GM12878 (cell line): Measurements from ENCODE around the gene PPIG. TPM values are rescaled to one million over a fixed set of nuclear protein-coding genes. Genes with fewer than 3 reads are reported as not detected.

Experiments
- ATAC-seq: fragments of 200-7000 bp; cut with Tn5 transposase; 3 replicates; pipeline ENCODE4 v1.9.1; 2020; ENCODE audit warnings: mild to moderate bottlenecking, moderate library complexity
- BruUV-seq: library from RNA; stranded (reverse); fragments of 400-500 nt; replicated peaks from 2 replicates; lab custom pipeline; 2021; lab: Mats Ljungman, UMichigan
- CTCF ChIA-PET: fragments of 300-600 bp; sonication (Branson Sonifier 250); formaldehyde crosslinking; extraction: SDS; loops from one replicate; lab custom pipeline; 2021; ENCODE audit warnings: inconsistent platforms; lab: Yijun Ruan, JAX
- POLR2A ChIA-PET: fragments of 350-600 bp; formaldehyde crosslinking; extraction: SDS; loops from one replicate; lab custom pipeline; 2021; ENCODE audit warnings: inconsistent platforms; lab: Charles Lee
- RAD21 ChIA-PET: fragments of 300-600 bp; sonication (Branson Sonifier 250); formaldehyde crosslinking; loops from one replicate; lab custom pipeline; 2023; ENCODE audit warnings: antibody characterized with exemption; ENCODE audit not compliant: unreplicated experiment; lab: Charles Lee
- SMC1A ChIA-PET: fragments of 300-600 bp; sonication (Branson Sonifier 250); formaldehyde crosslinking; loops from one replicate; lab custom pipeline; 2023; ENCODE audit not compliant: unreplicated experiment, uncharacterized antibody; lab: Charles Lee
- DNase-seq: peaks from one replicate; pipeline ENCODE4 v3.0.0-alpha.2; 2011; ENCODE audit warnings: low read depth, low spot score
- FAIRE-seq: peaks from 3 replicates; lab custom pipeline; 2011; peaks lifted over from hg19 to GRCh38; lab: Jason Lieb, UNC
- H2AFZ ChIP-seq: 2 replicates; pipeline ENCODE4 v1.6.0; 2011; ENCODE audit warnings: low read depth, low read length, control low read depth; ENCODE audit not compliant: control insufficient read depth
- H3K27ac ChIP-seq: 2 replicates; pipeline ENCODE4 v1.5.1; 2011; ENCODE audit warnings: control low read depth; ENCODE audit not compliant: control insufficient read depth, insufficient read depth
- H3K27me3 ChIP-seq, 2 experiments: replicated peaks in 1 of 2; 2 replicates each; pipeline versions ENCODE4 v1.6.0 to v1.6.1; 2011; ENCODE audit warnings: low read length in 1 of 2; ENCODE audit not compliant: control insufficient read depth in 2 of 2, insufficient read depth in 2 of 2
- H3K36me3 ChIP-seq, 2 experiments: 2 replicates each; pipeline ENCODE4 v1.5.1; 2011; ENCODE audit warnings: low read length in 1 of 2; ENCODE audit not compliant: control insufficient read depth in 2 of 2, insufficient read depth in 2 of 2
- H3K4me1 ChIP-seq: 2 replicates; pipeline ENCODE4 v1.6.1; 2011; ENCODE audit warnings: mild to moderate bottlenecking, low read length, moderate library complexity, mixed read lengths; ENCODE audit not compliant: control insufficient read depth, insufficient read depth
- H3K4me2 ChIP-seq: 2 replicates; pipeline ENCODE4 v1.6.0; 2011; ENCODE audit warnings: control low read depth; ENCODE audit not compliant: control insufficient read depth, insufficient read depth
- H3K4me3 ChIP-seq: fragments of 200-600 bp; sonication (generic); 2 replicates; pipeline ENCODE4 v1.5.1; 2016
- H3K79me2 ChIP-seq: 2 replicates; pipeline ENCODE4 v1.6.0; 2011; ENCODE audit warnings: low read length; ENCODE audit not compliant: control insufficient read depth, insufficient read depth
- H3K9ac ChIP-seq: 2 replicates; pipeline ENCODE4 v1.8.0; 2011; ENCODE audit warnings: low read length, control low read depth, mixed read lengths; ENCODE audit not compliant: control insufficient read depth, insufficient read depth
- H3K9me3 ChIP-seq: replicated peaks from 3 replicates; pipeline ENCODE4 v1.5.1; 2011; ENCODE audit warnings: mild to moderate bottlenecking, low read length; ENCODE audit not compliant: control insufficient read depth, insufficient read depth
- H4K20me1 ChIP-seq: 2 replicates; pipeline ENCODE4 v1.6.0; 2011; ENCODE audit not compliant: control insufficient read depth, insufficient read depth
- BACH1 ChIP-seq: fragments of 450-650 bp; IDR thresholded peaks from 2 replicates; pipeline ENCODE4 v1.6.1; 2017; ENCODE audit warnings: mild to moderate bottlenecking, borderline replicate concordance
- BCLAF1 ChIP-seq: fragments of 450-650 bp; IDR thresholded peaks from 2 replicates; pipeline ENCODE4 v1.6.1; 2017; ENCODE audit warnings: antibody characterized with exemption, mild to moderate bottlenecking, moderate library complexity
- BRCA1 ChIP-seq: IDR thresholded peaks from 2 replicates; pipeline ENCODE4 v1.6.1; 2011; ENCODE audit warnings: low read depth, low read length, improper control_type of control experiment
- CBX5 ChIP-seq: sonication (generic); IDR thresholded peaks from 2 replicates; pipeline ENCODE4 v1.6.1; 2016; ENCODE audit warnings: low read depth, moderate library complexity, mild to moderate bottlenecking, inconsistent platforms
- ETV6 ChIP-seq, 2 experiments: fragments of 450-650 bp in 1 of 2; IDR thresholded peaks in 1 of 2; conservative IDR thresholded peaks in 1 of 2; 2 replicates each; pipeline ENCODE4 v1.6.1; 2014; ENCODE audit warnings: antibody characterized with exemption in 1 of 2, borderline replicate concordance in 1 of 2, low read depth in 1 of 2, mild to moderate bottlenecking in 1 of 2, moderate library complexity in 1 of 2
- MYC ChIP-seq: IDR thresholded peaks from 2 replicates; pipeline ENCODE4 v1.6.1; 2011; ENCODE audit warnings: mild to moderate bottlenecking, low read length, moderate library complexity, inconsistent platforms; ENCODE audit not compliant: insufficient read depth, insufficient replicate concordance, insufficient read length, severe bottlenecking
- USF2 ChIP-seq: IDR thresholded peaks from 2 replicates; pipeline ENCODE4 v1.6.1; 2011; ENCODE audit warnings: low read depth, low read length, improper control_type of control experiment, borderline replicate concordance
- YY1 ChIP-seq: IDR thresholded peaks from 2 replicates; pipeline ENCODE4 v1.6.1; 2011; ENCODE audit warnings: low read depth, mild to moderate bottlenecking, low read length
- WGBS: methylation state at CpG from one replicate; pipeline ENCODE4 v1.1.6; 2016; ENCODE audit warnings: low lambda C conversion rate; ENCODE audit not compliant: insufficient replicate concordance, insufficient coverage; ENCODE audit errors: missing lambda C conversion rate; 5-methylcytosine and 5-hydroxymethylcytosine counted together
- in situ Hi-C: fragments of 300-500 bp; cut with MboI; formaldehyde crosslinking; loops from 9 replicates; pipeline ENCODE4 v1.14.3; 2018; ENCODE audit warnings: mixed read lengths
- intact Hi-C: fragments of 100-400 bp; cut with micrococcal nuclease; formaldehyde crosslinking; loops from one replicate; pipeline ENCODE4 v1.14.2; 2022; ENCODE audit not compliant: unreplicated experiment
- polyA plus RNA-seq, 11 experiments: library from polyadenylated mRNA; depleted of rRNA in 4 of 11; unstranded in 6 of 11; stranded (reverse) in 5 of 11; fragments of >200 nt; fragmentation: Nextera tagmentation in 4 of 11; fragmentation: Illumina TruSeq in 1 of 11; extraction: Ambion mirVana in 4 of 11; extraction: Trizol in 1 of 11; gene quantifications; 1 replicate in 1 of 11; 2 replicates in 10 of 11; pipeline versions ENCODE4 v1.2.1 to v1.2.3, GENCODE V29; 2011 to 2016; ENCODE audit warnings: inconsistent platforms in 2 of 11, missing spikeins in 2 of 11, low read depth in 1 of 11
- total RNA-seq, 4 experiments: library from RNA; depleted of rRNA in 3 of 4; stranded (reverse); fragments of >200 nt in 3 of 4; fragmentation: Illumina TruSeq in 1 of 4; extraction: Trizol in 1 of 4; gene quantifications; 2 replicates each; pipeline versions ENCODE4 v1.2.1 to v1.2.3, GENCODE V29; 2013 to 2021
- TF ChIP-seq, protein P1 (sequence below): fragments of 450-650 bp; IDR thresholded peaks from 2 replicates; pipeline ENCODE4 v1.6.1; 2018; ENCODE audit warnings: mild to moderate bottlenecking, low read depth, moderate library complexity; ENCODE audit not compliant: partially characterized antibody

The PPIG gene
- total and polyA plus RNA-seq, 10 of the 15 experiments (the other 5 are each of a cell fraction or from before 2014, with no cell fraction given): 22.3 to 147 (median 95.2) TPM

DNA sequence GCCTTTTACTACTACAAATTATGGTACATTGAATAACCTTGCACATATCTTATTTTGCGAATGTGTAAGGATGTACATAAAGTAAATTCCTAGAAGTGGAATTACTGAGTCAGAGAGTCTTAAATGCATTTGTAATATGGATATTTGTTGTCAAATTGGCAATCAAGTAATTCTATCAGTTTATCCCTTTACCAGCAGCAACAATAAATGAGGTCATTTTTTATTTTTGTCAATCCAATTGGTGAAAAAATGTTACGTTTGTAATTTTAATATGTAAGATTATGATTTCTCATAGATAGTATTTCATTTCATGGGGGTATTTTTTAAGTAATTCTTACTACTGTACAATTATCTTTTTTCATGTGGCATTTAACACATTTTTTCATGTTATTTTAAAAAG is 14.8 kb downstream of the PPIG start:
- H3K27me3 ChIP-seq: no peaks in the 10 kb centered on the region
- DNase-seq: no peak
- no peak overlapping the region for H2AFZ ChIP-seq
- 98% methylated on average over 2 of the region's 2 CpGs for WGBS
- no peaks in the 10 kb centered on the region for H3K4me1 ChIP-seq
- no peak overlapping the region for H3K27ac ChIP-seq
- BruUV-seq: no TSS peak
- no peak for ATAC-seq
- ChIA-PET SMC1A (interaction anchor here (1.2 kb wide), 1 partner anchor 14 kb away, joined by 4 read pairs; no protein-coding TSS in a partner anchor), POLR2A (interaction anchor here (0.8 kb wide), 1 partner anchor 7 kb away, joined by 3 read pairs; no protein-coding TSS in a partner anchor), RAD21 (no interaction called here), CTCF (no interaction called here)
- intact Hi-C loops (no loop called here), in situ Hi-C loops (no loop called here)
- H3K36me3 ChIP-seq: peaks cover 0 to 6% of the 10 kb centered on the region in 2 experiments; a peak in 1 of 4 replicates
- TF ChIP-seq YY1 (no peak), USF2 (no peak)
- peaks cover 68% of the 10 kb centered on the region for H3K79me2 ChIP-seq
- H3K4me2 ChIP-seq: no peak overlapping the region
- FAIRE-seq: no peak
- no peaks in the 10 kb centered on the region for H4K20me1 ChIP-seq
- no peak overlapping the region for H3K9ac ChIP-seq
- H3K4me3 ChIP-seq: no peak overlapping the region
- no peaks in the 10 kb centered on the region; the same call in 2 of the 3 replicates for H3K9me3 ChIP-seq

DNA sequence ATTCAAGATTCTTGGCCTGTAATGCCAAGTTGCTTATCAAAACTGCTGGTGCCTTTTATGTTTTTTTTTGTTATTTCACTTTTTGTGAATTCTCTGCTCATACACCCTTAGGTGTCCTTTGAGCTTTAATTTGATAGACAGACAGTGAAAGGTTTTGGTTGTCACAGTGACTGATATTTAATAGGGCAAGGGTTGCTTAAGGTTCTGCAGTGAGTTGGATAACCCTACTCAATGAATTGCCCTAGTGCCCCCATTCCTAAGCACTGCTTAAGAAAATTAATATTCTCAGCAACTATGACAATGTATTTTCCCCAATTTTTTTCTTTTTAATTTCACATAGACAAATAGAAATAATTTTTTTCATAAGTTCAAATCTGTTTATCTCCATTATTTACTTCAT is 15.4 kb downstream of the PPIG start:
- Histone ChIP-seq H3K4me2 (no peak overlapping the region), H3K4me3 (no peak overlapping the region), H3K9ac (no peak overlapping the region), H3K79me2 (peaks cover 63% of the 10 kb centered on the region), H3K4me1 (no peaks in the 10 kb centered on the region), H3K27ac (no peak overlapping the region), H4K20me1 (no peaks in the 10 kb centered on the region), H3K36me3 (peaks cover 0 to 6% of the 10 kb centered on the region in 2 experiments; a peak in 2 of 4 replicates), H3K27me3 (no peaks in the 10 kb centered on the region), H3K9me3 (no peaks in the 10 kb centered on the region; the same call in 2 of the 3 replicates), H2AFZ (no peak overlapping the region)
- ATAC-seq (no peak), DNase-seq (no peak), FAIRE-seq (no peak)
- BruUV-seq: no TSS peak
- ChIA-PET SMC1A (interaction anchor here (0.6 to 1.2 kb wide), 2 partner anchors 15 to 1390 kb away, joined by 3 to 4 read pairs; no protein-coding TSS in a partner anchor), CTCF (no interaction called here), POLR2A (interaction anchor here (0.6 to 0.8 kb wide), 2 partner anchors 8 to 74 kb away, joined by 3 read pairs; no protein-coding TSS in a partner anchor), RAD21 (interaction anchor here (0.5 kb wide), 1 partner anchor 31 kb away, joined by 3 read pairs; no protein-coding TSS in a partner anchor)
- in situ Hi-C loops (no loop called here), intact Hi-C loops (no loop called here)
- no peak for TF ChIP-seq BRCA1
- TF ChIP-seq YY1: no peak
- TF ChIP-seq, protein P1, sequence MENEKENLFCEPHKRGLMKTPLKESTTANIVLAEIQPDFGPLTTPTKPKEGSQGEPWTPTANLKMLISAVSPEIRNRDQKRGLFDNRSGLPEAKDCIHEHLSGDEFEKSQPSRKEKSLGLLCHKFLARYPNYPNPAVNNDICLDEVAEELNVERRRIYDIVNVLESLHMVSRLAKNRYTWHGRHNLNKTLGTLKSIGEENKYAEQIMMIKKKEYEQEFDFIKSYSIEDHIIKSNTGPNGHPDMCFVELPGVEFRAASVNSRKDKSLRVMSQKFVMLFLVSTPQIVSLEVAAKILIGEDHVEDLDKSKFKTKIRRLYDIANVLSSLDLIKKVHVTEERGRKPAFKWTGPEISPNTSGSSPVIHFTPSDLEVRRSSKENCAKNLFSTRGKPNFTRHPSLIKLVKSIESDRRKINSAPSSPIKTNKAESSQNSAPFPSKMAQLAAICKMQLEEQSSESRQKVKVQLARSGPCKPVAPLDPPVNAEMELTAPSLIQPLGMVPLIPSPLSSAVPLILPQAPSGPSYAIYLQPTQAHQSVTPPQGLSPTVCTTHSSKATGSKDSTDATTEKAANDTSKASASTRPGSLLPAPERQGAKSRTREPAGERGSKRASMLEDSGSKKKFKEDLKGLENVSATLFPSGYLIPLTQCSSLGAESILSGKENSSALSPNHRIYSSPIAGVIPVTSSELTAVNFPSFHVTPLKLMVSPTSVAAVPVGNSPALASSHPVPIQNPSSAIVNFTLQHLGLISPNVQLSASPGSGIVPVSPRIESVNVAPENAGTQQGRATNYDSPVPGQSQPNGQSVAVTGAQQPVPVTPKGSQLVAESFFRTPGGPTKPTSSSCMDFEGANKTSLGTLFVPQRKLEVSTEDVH: no peak
- TF ChIP-seq BCLAF1: no peak
- TF ChIP-seq ETV6 (conservative IDR thresholded peaks at IDR 0.05 in 1 of 2, IDR thresholded peaks at IDR 0.05 in 1 of 2; ENCODE audit: borderline replicate concordance in 1 of 2, low read depth in 1 of 2): no peak
- no peak for TF ChIP-seq BACH1
- no peak for TF ChIP-seq CBX5
- no peak for TF ChIP-seq MYC
